Measurements from ENCODE around the gene HSPA1L. TPM values are rescaled to one million over a fixed set of nuclear protein-coding genes. Genes with fewer than 3 reads are reported as not detected.

The HSPA1L gene
- total RNA-seq, 1 experiment from 2014 or later, result 0.12 TPM

GRCh38 chr6:31792090-31792374 is 23.1 kb downstream of the HSPA1L start:
- no TSS peak for BruUV-seq (replicated peaks)
- POLR2A ChIA-PET, result interaction anchor here (1.9 to 2.1 kb wide), 2 partner anchors 35 to 47 kb away, joined by 6 read pairs; partner anchors contain the start of gene HSPA1B
- CTCF ChIA-PET, result interaction anchor here (1.2 to 1.8 kb wide), 3 partner anchors 19 to 33 kb away, joined by 3 to 9 read pairs (median 7); no protein-coding TSS in a partner anchor
- Histone ChIP-seq H3K79me2 (ENCODE audit: insufficient read depth, low read length) (peaks cover 65% of the 10 kb centered on the region), H3K9me2 (ENCODE audit: insufficient read depth) (no peaks in the 10 kb centered on the region), H3K4me2 (ENCODE audit: low read length) (peak overlapping the region; percentile 99), H3K9ac (ENCODE audit: low read length) (peak overlapping the region; percentile 59), H2AFZ (ENCODE audit: low read depth, low read length, poor library complexity, severe bottlenecking) (no peak overlapping the region), H3K36me3 (ENCODE audit: control insufficient read depth in 1 of 2, insufficient read depth in 2 of 2, low read length in 2 of 2) (peaks cover 17 to 24% of the 10 kb centered on the region in 2 experiments; a peak in 3 of 4 replicates), H3K27me3 (ENCODE audit: insufficient read depth, low read length) (no peaks in the 10 kb centered on the region), H3K27ac (ENCODE audit: low read depth, low read length) (peak overlapping the region; percentile 98), H3K4me3 (replicated peaks in 1 of 2; ENCODE audit: low read depth in 1 of 2, low read length in 2 of 2) (peak overlapping the region; percentile 51 to 93), H3K9me3 (ENCODE audit: control insufficient read depth in 1 of 2, insufficient read depth in 1 of 2, low read depth in 1 of 2, low read length in 2 of 2) (no peaks in the 10 kb centered on the region), H4K20me1 (ENCODE audit: insufficient read depth) (0 out of 2 replicates have a peak, but pooled peaks cover 5% of the 10 kb centered on the region), H3K4me1 (ENCODE audit: control insufficient read depth in 1 of 2, insufficient read depth in 2 of 2, low read length in 2 of 2) (peaks cover 24 to 45% of the 10 kb centered on the region in 2 experiments)
- no peak for ATAC-seq
- TF ChIP-seq POLR2A (IDR thresholded peaks at IDR 0.05; ENCODE audit: borderline replicate concordance, extremely low read depth, insufficient read depth, insufficient read length), result no peak
- no peak for TF ChIP-seq JUND (IDR thresholded peaks at IDR 0.05)
- DNase-seq (ENCODE audit: low read depth, low spot score), result no peak
- RAD21 ChIA-PET (ENCODE audit: low non-redundant PET in 1 of 2, low total read pairs in 2 of 2, uncharacterized antibody in 2 of 2, unreplicated experiment in 2 of 2), result no interaction called here
- intact Hi-C loops (cut with micrococcal nuclease), result no loop called here

- no TSS peak for BruUV-seq (replicated peaks)
- 0 out of 2 replicates have a peak, but pooled peaks cover 5% of the 10 kb centered on the region for H4K20me1 ChIP-seq (ENCODE audit: insufficient read depth)
- H3K9ac ChIP-seq (ENCODE audit: low read length), result no peak overlapping the region
- H3K36me3 ChIP-seq (ENCODE audit: control insufficient read depth in 1 of 2, insufficient read depth in 2 of 2, low read length in 2 of 2), result peaks cover 20 to 24% of the 10 kb centered on the region in 2 experiments; a peak in 3 of 4 replicates
- ATAC-seq (no peak; the same call in 1 of the 2 replicates), DNase-seq (ENCODE audit: low read depth, low spot score) (no peak)
- peak overlapping the region; percentile 98; the same call in 1 of the 2 replicates for H3K27ac ChIP-seq (ENCODE audit: low read depth, low read length)
- H3K79me2 ChIP-seq (ENCODE audit: insufficient read depth, low read length), result peaks cover 69% of the 10 kb centered on the region
- no peak overlapping the region for H2AFZ ChIP-seq (ENCODE audit: low read depth, low read length, poor library complexity, severe bottlenecking)
- peak overlapping the region; percentile 99 for H3K4me2 ChIP-seq (ENCODE audit: low read length)
- intact Hi-C loops (cut with micrococcal nuclease), result no loop called here
- TF ChIP-seq RAD21 (IDR thresholded peaks at IDR 0.05; ENCODE audit: low read depth), result peak; percentile 27; the same call in 1 of the 2 replicates
- peak; percentile 37 to 71 (median 56); a peak in 5 of 6 replicates for TF ChIP-seq CTCF (IDR thresholded peaks at IDR 0.05 in 2 of 3, conservative IDR thresholded peaks at IDR 0.05 in 1 of 3; ENCODE audit: borderline replicate concordance in 1 of 3, insufficient read depth in 1 of 3, low read depth in 2 of 3, low read length in 2 of 3)
- no peak for TF ChIP-seq ZBTB33 (IDR thresholded peaks at IDR 0.05; ENCODE audit: extremely low read depth, insufficient replicate concordance, low read length)
- POLR2A ChIA-PET, result interaction anchor here (0.9 to 2.1 kb wide), 3 partner anchors 36 to 48 kb away, joined by 3 to 6 read pairs (median 6); partner anchors contain the start of gene HSPA1B
- no peaks in the 10 kb centered on the region for H3K9me2 ChIP-seq (ENCODE audit: insufficient read depth)
- H3K9me3 ChIP-seq (ENCODE audit: control insufficient read depth in 1 of 2, insufficient read depth in 1 of 2, low read depth in 1 of 2, low read length in 2 of 2), result no peaks in the 10 kb centered on the region
- RAD21 ChIA-PET (ENCODE audit: low non-redundant PET in 1 of 2, low total read pairs in 2 of 2, uncharacterized antibody in 2 of 2, unreplicated experiment in 2 of 2), result interaction anchor here in 1 of 2 experiments (0.7 kb wide), 1 partner anchor 18 kb away, joined by 3 read pairs; no protein-coding TSS in a partner anchor
- peak overlapping the region in 1 of 2 experiments; percentile 93; a peak in 1 of 4 replicates for H3K4me3 ChIP-seq (replicated peaks in 1 of 2; ENCODE audit: low read depth in 1 of 2, low read length in 2 of 2)
- no peaks in the 10 kb centered on the region for H3K27me3 ChIP-seq (ENCODE audit: insufficient read depth, low read length)
- H3K4me1 ChIP-seq (ENCODE audit: control insufficient read depth in 1 of 2, insufficient read depth in 2 of 2, low read length in 2 of 2), result peaks cover 23 to 40% of the 10 kb centered on the region in 2 experiments
- CTCF ChIA-PET, result interaction anchor here (0.5 to 1.8 kb wide), 11 partner anchors 15 to 138 kb away, joined by 3 to 9 read pairs (median 3); partner anchors contain the start of genes LSM2 and LY6G6D
Measured at GRCh38 chr6:31791324-31792089, 23.6 kb downstream of the HSPA1L start.
